Spinal cord (tissue), 10 donors: ENCODE measurements around the gene CDHR3. TPM values are rescaled to one million over a fixed set of nuclear protein-coding genes. Genes with fewer than 3 reads are reported as not detected.

Experiments
- DNase-seq, 6 donors: peaks; one replicate each; pipeline versions ENCODE4 v3.0.0 to v3.0.0-alpha.2; 2013 to 2015; ENCODE audit warnings: low spot score in 6 of 6, low read depth in 4 of 6
- H3K27ac ChIP-seq: one replicate; pipeline ENCODE4 v1.5.1; 2013; ENCODE audit warnings: low read depth, low read length, control low read depth
- H3K27me3 ChIP-seq: one replicate; pipeline ENCODE4 v1.6.1; 2013; ENCODE audit warnings: low read length; ENCODE audit not compliant: control insufficient read depth, insufficient read depth
- H3K36me3 ChIP-seq: one replicate; pipeline ENCODE4 v1.6.1; 2013; ENCODE audit warnings: low read length; ENCODE audit not compliant: control insufficient read depth, insufficient read depth
- H3K4me1 ChIP-seq: one replicate; pipeline ENCODE4 v1.6.1; 2013; ENCODE audit warnings: low read length; ENCODE audit not compliant: control insufficient read depth, insufficient read depth
- H3K4me3 ChIP-seq: one replicate; pipeline ENCODE4 v1.5.1; 2013; ENCODE audit warnings: low read depth, low read length, control low read depth
- H3K9me3 ChIP-seq: one replicate; pipeline ENCODE4 v1.6.1; 2013; ENCODE audit warnings: low read length; ENCODE audit not compliant: control insufficient read depth, insufficient read depth
- WGBS: methylation state at CpG from one replicate; pipeline ENCODE4 v1.1.5; 2013; ENCODE audit warnings: missing lambda C conversion rate; ENCODE audit not compliant: insufficient coverage; 5-methylcytosine and 5-hydroxymethylcytosine counted together
- polyA plus RNA-seq, 2 donors: library from polyadenylated mRNA; unstranded; fragments of 120-200 nt; gene quantifications; one replicate each; pipeline ENCODE4 v1.2.1, GENCODE V29; 2013; ENCODE audit not compliant: insufficient read length in 2 of 2
- total RNA-seq, 2 donors: library from RNA; depleted of rRNA in 1 of 2; stranded (reverse); fragments of 120-200 nt in 1 of 2; fragments of >200 nt in 1 of 2; gene quantifications; one replicate each; pipeline versions ENCODE4 v1.2.3 to v1.2.4, GENCODE V29; 2013 to 2014
- donor health status: healthy.

Gene CDHR3
- total and polyA plus RNA-seq, 4 donors = 9.0 to 27.3 (median 18.0) TPM

- Histone ChIP-seq H3K27ac (no peak overlapping the region), H3K9me3 (no peaks in the 10 kb centered on the region), H3K4me1 (peaks cover 12% of the 10 kb centered on the region), H3K27me3 (no peaks in the 10 kb centered on the region), H3K4me3 (no peak overlapping the region), H3K36me3 (no peaks in the 10 kb centered on the region)
- DNase-seq = no peak
- no CpG with 5 or more reads among the region's 7 CpGs for WGBS
Measured at GRCh38 chr7:105990141-105990540, 27.1 kb downstream of the CDHR3 start.

- Histone ChIP-seq H3K36me3 (no peaks in the 10 kb centered on the region), H3K9me3 (no peaks in the 10 kb centered on the region), H3K27me3 (no peaks in the 10 kb centered on the region), H3K27ac (no peak overlapping the region), H3K4me3 (no peak overlapping the region), H3K4me1 (peaks cover 12% of the 10 kb centered on the region)
- WGBS = 43% methylated on average over 1 of the region's 5 CpGs
- peak in 2 of 6 donors; percentile 79 to 89 for DNase-seq
Measured at GRCh38 chr7:105990727-105991453, 27.8 kb downstream of the CDHR3 start.

GRCh38 chr7:105992905-105993304 lies 29.8 kb downstream of the CDHR3 start:
- no peaks in the 10 kb centered on the region for H3K9me3 ChIP-seq
- H3K36me3 ChIP-seq = no peaks in the 10 kb centered on the region
- H3K27me3 ChIP-seq = no peaks in the 10 kb centered on the region
- peak in 2 of 6 donors; percentile 24 to 52 for DNase-seq
- WGBS = 90% methylated on average over 4 of the region's 7 CpGs
- peaks cover 12% of the 10 kb centered on the region for H3K4me1 ChIP-seq
- H3K27ac ChIP-seq = no peak overlapping the region
- no peak overlapping the region for H3K4me3 ChIP-seq

GRCh38 chr7:105996860-105997737 lies 34.0 kb downstream of the CDHR3 start:
- no peaks in the 10 kb centered on the region for H3K27me3 ChIP-seq
- no peak for DNase-seq
- no peaks in the 10 kb centered on the region for H3K9me3 ChIP-seq
- no peaks in the 10 kb centered on the region for H3K4me1 ChIP-seq
- H3K36me3 ChIP-seq = no peaks in the 10 kb centered on the region
- 89% methylated on average over 4 of the region's 5 CpGs for WGBS
- H3K27ac ChIP-seq = no peak overlapping the region
- H3K4me3 ChIP-seq = no peak overlapping the region

GRCh38 chr7:105999256-105999655 lies 36.2 kb downstream of the CDHR3 start:
- Histone ChIP-seq H3K4me3 (no peak overlapping the region), H3K9me3 (no peaks in the 10 kb centered on the region), H3K4me1 (no peaks in the 10 kb centered on the region), H3K27me3 (no peaks in the 10 kb centered on the region), H3K36me3 (no peaks in the 10 kb centered on the region), H3K27ac (no peak overlapping the region)
- WGBS = 93% methylated on average over 3 of the region's 5 CpGs
- DNase-seq = no peak

- Histone ChIP-seq H3K9me3 (no peaks in the 10 kb centered on the region), H3K27me3 (no peaks in the 10 kb centered on the region), H3K36me3 (no peaks in the 10 kb centered on the region), H3K27ac (no peak overlapping the region), H3K4me3 (no peak overlapping the region), H3K4me1 (no peaks in the 10 kb centered on the region)
- DNase-seq = no peak
- WGBS = 68% methylated on average over 7 of the region's 7 CpGs
Measured at GRCh38 chr7:106001196-106001595, 38.1 kb downstream of the CDHR3 start.

- H3K4me1 ChIP-seq = no peaks in the 10 kb centered on the region
- H3K27ac ChIP-seq = no peak overlapping the region
- no peaks in the 10 kb centered on the region for H3K9me3 ChIP-seq
- no peaks in the 10 kb centered on the region for H3K36me3 ChIP-seq
- H3K4me3 ChIP-seq = no peak overlapping the region
- no CpG with 5 or more reads among the region's 1 CpG for WGBS
- H3K27me3 ChIP-seq = no peaks in the 10 kb centered on the region
- no peak for DNase-seq
Measured at GRCh38 chr7:106001886-106002285, 38.8 kb downstream of the CDHR3 start.

GRCh38 chr7:106003525-106004064 lies 40.5 kb downstream of the CDHR3 start:
- H3K9me3 ChIP-seq = no peaks in the 10 kb centered on the region
- no peaks in the 10 kb centered on the region for H3K4me1 ChIP-seq
- H3K36me3 ChIP-seq = no peaks in the 10 kb centered on the region
- DNase-seq = no peak
- WGBS = 90% methylated on average over 4 of the region's 5 CpGs
- H3K27ac ChIP-seq = no peak overlapping the region
- H3K4me3 ChIP-seq = no peak overlapping the region
- no peaks in the 10 kb centered on the region for H3K27me3 ChIP-seq

- H3K4me3 ChIP-seq = no peak overlapping the region
Measured at GRCh38 chr7:106006906-106007305, 43.8 kb downstream of the CDHR3 start.

More at GRCh38 chr7:106006906-106007305, 43.8 kb downstream of the CDHR3 start:
- no peaks in the 10 kb centered on the region for H3K36me3 ChIP-seq
- H3K9me3 ChIP-seq = no peaks in the 10 kb centered on the region
- DNase-seq = no peak
- H3K27ac ChIP-seq = no peak overlapping the region
- H3K4me1 ChIP-seq = peaks cover 14% of the 10 kb centered on the region
- 97% methylated on average over 5 of the region's 5 CpGs for WGBS
- H3K27me3 ChIP-seq = peaks cover 5% of the 10 kb centered on the region
